BE2C (cell line): ENCODE measurements around the gene EXOSC3.
"Not testable (repeated sequence)": the region's sequence is repeated elsewhere in the genome, so short reads cannot be mapped to it uniquely, and the experiment has no call there.

ENCODE experiments used
- DNase-seq: peaks from one replicate; pipeline ENCODE4 v3.0.0-alpha.2; 2020
- H3K27me3 ChIP-seq: fragments of 250-450 bp; sonication (Bioruptor Pico); 2 replicates; pipeline ENCODE4 v1.5.1; 2020; ENCODE audit warnings: mild to moderate bottlenecking
- H3K36me3 ChIP-seq: fragments of 250-450 bp; sonication (Bioruptor Pico); 2 replicates; pipeline ENCODE4 v1.5.1; 2020; ENCODE audit warnings: mild to moderate bottlenecking
- H3K4me1 ChIP-seq: fragments of 250-450 bp; sonication (Bioruptor Pico); 2 replicates; pipeline ENCODE4 v1.5.1; 2020
- H3K4me3 ChIP-seq: 2 replicates; pipeline ENCODE4 v1.5.1; 2011; ENCODE audit warnings: low read depth, low read length
- H3K9me3 ChIP-seq: fragments of 250-450 bp; sonication (Bioruptor Pico); 2 replicates; pipeline ENCODE4 v1.5.1; 2020
- TF ChIP-seq, protein P1 (sequence below): IDR thresholded peaks from 2 replicates; pipeline ENCODE4 v1.5.1; 2012; ENCODE audit warnings: mild to moderate bottlenecking, low read depth, low read length

The EXOSC3 gene

DNA sequence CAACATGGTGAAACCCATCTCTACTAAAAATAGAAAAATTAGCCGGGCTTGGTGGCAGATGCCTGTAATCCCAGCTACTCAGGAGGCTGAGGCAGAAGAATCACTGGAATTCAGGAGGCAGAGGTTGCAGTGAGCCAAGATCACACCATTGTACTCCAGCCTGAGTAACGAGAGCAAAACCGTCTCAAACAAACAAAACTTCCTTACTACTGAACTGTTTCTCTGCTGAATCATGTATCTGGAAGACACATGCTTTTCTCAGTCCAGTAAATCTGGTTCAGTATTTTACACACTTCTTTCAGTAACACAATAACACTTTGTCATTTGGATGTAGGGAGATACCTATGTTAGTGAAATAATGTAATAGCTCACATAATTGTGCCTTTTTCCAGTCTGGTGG is 23.4 kb downstream of the EXOSC3 start:
- Histone ChIP-seq H3K4me1 (no peaks in the 10 kb centered on the region), H3K36me3 (no peaks in the 10 kb centered on the region; the same call in 1 of the 2 replicates), H3K4me3 (no peak overlapping the region), H3K27me3 (no peaks in the 10 kb centered on the region), H3K9me3 (no peaks in the 10 kb centered on the region)
- DNase-seq, result no peak
- TF ChIP-seq, protein P1, sequence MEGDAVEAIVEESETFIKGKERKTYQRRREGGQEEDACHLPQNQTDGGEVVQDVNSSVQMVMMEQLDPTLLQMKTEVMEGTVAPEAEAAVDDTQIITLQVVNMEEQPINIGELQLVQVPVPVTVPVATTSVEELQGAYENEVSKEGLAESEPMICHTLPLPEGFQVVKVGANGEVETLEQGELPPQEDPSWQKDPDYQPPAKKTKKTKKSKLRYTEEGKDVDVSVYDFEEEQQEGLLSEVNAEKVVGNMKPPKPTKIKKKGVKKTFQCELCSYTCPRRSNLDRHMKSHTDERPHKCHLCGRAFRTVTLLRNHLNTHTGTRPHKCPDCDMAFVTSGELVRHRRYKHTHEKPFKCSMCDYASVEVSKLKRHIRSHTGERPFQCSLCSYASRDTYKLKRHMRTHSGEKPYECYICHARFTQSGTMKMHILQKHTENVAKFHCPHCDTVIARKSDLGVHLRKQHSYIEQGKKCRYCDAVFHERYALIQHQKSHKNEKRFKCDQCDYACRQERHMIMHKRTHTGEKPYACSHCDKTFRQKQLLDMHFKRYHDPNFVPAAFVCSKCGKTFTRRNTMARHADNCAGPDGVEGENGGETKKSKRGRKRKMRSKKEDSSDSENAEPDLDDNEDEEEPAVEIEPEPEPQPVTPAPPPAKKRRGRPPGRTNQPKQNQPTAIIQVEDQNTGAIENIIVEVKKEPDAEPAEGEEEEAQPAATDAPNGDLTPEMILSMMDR, result no peak

DNA sequence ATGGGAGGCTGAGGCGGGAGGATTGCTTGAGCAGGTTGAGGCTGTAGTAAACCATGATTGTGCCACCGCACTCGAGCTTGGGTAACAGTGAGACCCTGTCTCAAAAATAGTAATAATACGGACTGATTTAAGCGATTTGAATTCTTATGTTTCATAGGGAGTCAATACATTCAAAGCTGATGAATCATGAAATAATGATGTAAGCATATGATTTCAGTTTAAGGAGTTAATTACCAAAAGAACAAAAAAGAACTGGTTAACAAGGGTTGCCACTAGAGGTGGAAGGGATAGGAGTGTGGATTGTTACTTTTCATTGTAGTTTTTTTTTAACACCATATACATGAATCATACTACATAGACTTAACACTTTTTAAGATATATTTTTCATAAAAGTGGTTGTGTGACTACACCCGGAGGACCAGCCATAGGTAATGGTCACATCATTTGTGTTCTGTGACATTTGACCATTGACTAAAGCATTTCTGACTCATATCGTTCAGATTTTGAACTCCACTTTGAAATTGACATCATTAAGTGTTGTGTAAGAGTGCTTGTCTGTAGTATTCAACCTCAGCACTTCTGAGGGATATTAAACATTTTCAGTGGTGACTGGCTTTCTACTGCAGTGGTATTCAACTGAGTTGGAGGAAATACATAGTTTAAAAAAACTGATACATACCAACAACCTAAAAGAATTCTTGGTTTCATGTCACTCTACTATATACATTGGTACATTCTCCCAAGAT is 24.3 kb downstream of the EXOSC3 start:
- TF ChIP-seq, protein P1, result no peak
- no peaks in the 10 kb centered on the region; the same call in 1 of the 2 replicates for H3K36me3 ChIP-seq
- DNase-seq, result no peak
- no peak overlapping the region for H3K4me3 ChIP-seq
- no peaks in the 10 kb centered on the region for H3K27me3 ChIP-seq
- H3K9me3 ChIP-seq, result no peaks in the 10 kb centered on the region
- H3K4me1 ChIP-seq, result no peaks in the 10 kb centered on the region

DNA sequence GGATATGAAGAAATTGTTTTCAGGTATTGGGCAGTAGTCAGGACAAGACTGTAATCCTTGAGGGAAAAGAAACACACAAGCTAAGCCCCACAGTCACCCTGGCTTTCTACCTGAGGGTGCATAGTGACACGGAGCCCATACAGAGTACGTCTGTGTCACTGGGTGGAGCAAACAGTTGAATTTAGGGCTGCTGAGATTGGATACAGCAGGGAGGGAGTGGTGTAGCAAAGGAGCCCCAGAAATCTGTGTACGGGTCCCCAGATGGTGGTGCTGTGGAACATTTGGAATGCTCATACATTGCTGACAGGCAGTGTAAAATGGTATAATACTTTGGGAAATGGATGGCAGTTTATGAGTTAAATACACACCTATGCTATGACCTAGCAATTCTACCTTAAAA is 26.1 kb downstream of the EXOSC3 start:
- Histone ChIP-seq H3K4me1 (no peaks in the 10 kb centered on the region), H3K9me3 (no peaks in the 10 kb centered on the region), H3K36me3 (no peaks in the 10 kb centered on the region), H3K27me3 (no peaks in the 10 kb centered on the region), H3K4me3 (no peak overlapping the region)
- TF ChIP-seq, protein P1, result no peak
- DNase-seq, result no peak

DNA sequence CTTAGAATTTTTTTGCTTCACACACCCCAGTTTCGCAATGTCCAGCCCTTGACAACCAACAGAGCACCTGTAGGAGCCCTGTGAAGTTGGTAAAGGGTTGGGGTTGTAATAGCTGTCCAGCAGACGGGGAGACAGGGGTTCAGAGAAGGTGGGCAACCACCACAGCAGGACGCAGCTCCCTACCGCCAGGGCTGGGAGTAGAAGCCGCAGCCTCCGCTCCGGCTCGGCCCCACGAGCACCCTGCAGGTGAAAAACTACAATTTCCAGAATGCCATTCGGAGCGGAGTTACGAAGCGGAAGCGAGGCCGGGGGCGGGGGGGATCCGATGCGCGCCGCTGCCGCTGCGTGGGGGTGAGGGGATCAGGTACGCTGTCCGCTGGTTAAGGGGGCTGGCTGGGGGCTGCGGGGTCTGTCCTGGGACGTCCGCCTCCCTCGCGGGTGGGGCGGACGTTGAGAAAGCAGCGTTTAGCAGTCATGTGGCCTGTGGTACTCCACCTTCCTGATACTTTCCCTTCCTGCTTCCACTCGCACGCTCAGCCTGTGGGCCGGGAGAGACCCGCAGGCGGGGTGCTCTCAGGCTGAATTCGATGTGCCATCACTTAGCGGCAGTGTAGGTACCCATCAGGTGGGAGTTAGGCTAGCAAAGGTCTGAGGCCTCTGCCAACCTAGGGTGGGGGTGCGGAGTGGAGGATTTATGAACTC is 31.2 kb downstream of the EXOSC3 start, which contains the start of gene TRMT10B:
TRMT10B (plus strand) TSS at position 317 of the 702 bp plus-strand sequence. CDS start 8,127 bp downstream, outside the sequence.
- Histone ChIP-seq H3K4me1 (no peaks in the 10 kb centered on the region), H3K36me3 (no peaks in the 10 kb centered on the region), H3K9me3 (no peaks in the 10 kb centered on the region), H3K4me3 (peak within 1 kb of the TSS; percentile 93), H3K27me3 (no peaks in the 10 kb centered on the region)
- TF ChIP-seq, protein P1, result 0 out of 2 replicates have a peak, but pooled peaks have one; percentile 5
- peak; percentile 79 for DNase-seq

DNA sequence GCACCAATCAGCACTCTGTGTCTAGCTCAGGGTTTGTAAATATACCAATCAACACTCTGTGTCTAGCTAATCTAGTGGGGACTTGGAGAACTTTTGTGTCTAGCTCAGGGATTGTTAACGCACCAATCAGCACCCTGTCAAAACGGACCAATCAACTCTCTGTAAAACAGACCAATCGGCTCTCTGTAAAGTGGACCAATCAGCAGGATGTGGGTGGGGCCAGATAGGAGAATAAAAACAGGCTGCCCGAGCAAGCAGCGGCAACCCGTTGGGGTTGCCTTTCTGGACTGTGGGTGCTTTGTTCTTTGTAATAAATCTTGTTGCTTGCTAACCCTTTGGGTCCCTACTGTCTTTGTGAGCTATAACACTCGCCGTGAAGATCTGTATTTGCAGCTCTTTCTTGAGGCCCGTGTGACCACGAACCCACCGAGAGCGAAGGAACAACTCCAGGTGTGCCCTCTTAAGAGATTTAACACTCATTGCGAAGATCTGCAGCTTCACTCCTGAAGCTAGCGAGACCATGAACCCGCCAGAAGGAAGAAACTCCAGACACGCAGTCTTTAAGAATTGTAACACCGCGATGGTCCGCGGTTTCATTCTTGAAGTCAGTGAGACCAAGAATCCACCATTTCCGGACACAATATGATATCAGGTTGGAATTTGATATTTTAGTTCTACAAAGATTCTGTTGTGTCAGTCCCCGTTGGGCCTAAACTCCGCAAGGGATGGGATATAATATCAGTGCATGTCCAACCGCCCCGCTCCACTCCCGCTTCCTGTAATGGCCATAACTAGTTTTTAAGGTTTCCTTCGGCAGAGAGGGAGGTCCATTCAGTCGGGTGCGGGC is 32.0 kb downstream of the EXOSC3 start:
- Histone ChIP-seq H3K4me1 (no peaks in the 10 kb centered on the region), H3K4me3 (peak overlapping the region; percentile 93), H3K9me3 (no peaks in the 10 kb centered on the region), H3K36me3 (no peaks in the 10 kb centered on the region), H3K27me3 (no peaks in the 10 kb centered on the region)
- DNase-seq, result peak; percentile 28
- TF ChIP-seq, protein P1, result no peak

DNA sequence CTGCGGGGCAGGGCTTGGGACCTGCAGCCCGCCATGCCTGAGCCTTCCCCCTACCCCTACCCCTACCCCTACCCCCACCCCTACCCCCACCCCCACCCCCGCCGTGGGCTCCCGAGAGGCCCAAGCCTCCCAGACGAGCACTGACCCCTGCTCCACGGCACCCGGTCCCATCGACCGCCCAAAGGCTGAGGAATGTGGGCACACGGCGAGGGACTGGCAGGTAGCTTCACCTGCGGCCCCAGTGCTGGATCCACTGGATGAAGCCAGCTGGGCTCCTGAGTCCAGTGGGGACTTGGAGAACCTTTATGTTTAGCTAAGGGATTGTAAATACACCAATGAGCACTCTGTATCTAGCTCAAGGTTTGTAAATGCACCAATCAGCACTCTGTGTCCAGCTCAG is 32.8 kb downstream of the EXOSC3 start:
- H3K4me3 ChIP-seq, H3K27me3 ChIP-seq, DNase-seq, H3K36me3 ChIP-seq, H3K9me3 ChIP-seq, H3K4me1 ChIP-seq: not testable (repeated sequence)

DNA sequence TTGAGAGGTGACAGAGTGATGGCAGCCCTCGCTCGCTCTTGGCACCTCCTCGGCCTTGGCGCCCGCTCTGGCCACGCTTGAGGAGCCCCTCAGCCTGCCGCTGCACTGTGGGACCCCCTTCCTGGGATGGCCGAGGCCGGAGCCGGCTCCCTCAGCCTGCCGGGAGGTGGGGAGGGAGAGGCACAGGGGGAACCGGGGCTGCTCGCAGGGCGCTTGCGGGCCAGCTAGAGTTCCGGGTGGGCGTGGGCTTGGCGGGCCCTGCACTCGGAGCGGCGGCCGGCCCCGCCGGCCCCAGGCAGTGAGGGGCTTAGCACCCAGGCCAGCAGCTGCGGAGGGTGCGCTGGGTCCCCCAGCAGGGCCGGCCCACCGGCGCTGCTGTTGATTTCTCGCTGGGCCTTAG is 33.2 kb downstream of the EXOSC3 start:
- not testable (repeated sequence) for H3K27me3 ChIP-seq, H3K4me1 ChIP-seq, H3K36me3 ChIP-seq, H3K4me3 ChIP-seq, H3K9me3 ChIP-seq, DNase-seq
